ENCODE data around the gene URI1.
A peak's percentile ranks its signal among the peaks of the same experiment; 100 is the strongest.
"Not testable (repeated sequence)": the region's sequence is repeated elsewhere in the genome, so short reads cannot be mapped to it uniquely, and the experiment has no call there.

The URI1 gene

GRCh38 chr19:29942404-29943261 lies 594 bp downstream of the URI1 start:
- DNase-seq, result peak; percentile 50

- no peak for DNase-seq
These were observed 1.6 kb downstream of the URI1 start for GRCh38 chr19:29943615-29944014.

GRCh38 chr19:29944390-29945012 lies 2.5 kb downstream of the URI1 start:
- no peak for DNase-seq

- no peak for DNase-seq
These were observed 3.0 kb downstream of the URI1 start for GRCh38 chr19:29945017-29945416.

- no peak for DNase-seq
These were observed 3.4 kb downstream of the URI1 start for GRCh38 chr19:29945433-29945832.

- no peak for DNase-seq
These were observed 4.6 kb downstream of the URI1 start for GRCh38 chr19:29946645-29947044.

- no peak for DNase-seq
These were observed 5.8 kb downstream of the URI1 start for GRCh38 chr19:29947871-29948270.

GRCh38 chr19:29948759-29949470 lies 6.9 kb downstream of the URI1 start:
- DNase-seq, result not testable (repeated sequence)

GRCh38 chr19:29952177-29952576 lies 10.1 kb downstream of the URI1 start:
- peak; percentile 12 for DNase-seq

- DNase-seq, result no peak
These were observed 10.6 kb downstream of the URI1 start for GRCh38 chr19:29952646-29953045.

GRCh38 chr19:29953352-29954247 lies 11.6 kb downstream of the URI1 start:
- no peak for DNase-seq

GRCh38 chr19:29956855-29957254 lies 14.8 kb downstream of the URI1 start:
- DNase-seq, result no peak

- no peak for DNase-seq
These were observed 19.3 kb downstream of the URI1 start for GRCh38 chr19:29961311-29961710.

GRCh38 chr19:29962793-29963192 lies 20.8 kb downstream of the URI1 start:
- DNase-seq, result no peak

GRCh38 chr19:29963576-29963975 lies 21.5 kb downstream of the URI1 start:
- no peak for DNase-seq

GRCh38 chr19:29964171-29964570 lies 22.1 kb downstream of the URI1 start:
- no peak for DNase-seq

GRCh38 chr19:29965492-29965891 lies 23.5 kb downstream of the URI1 start:
- peak; percentile 77 for DNase-seq

- not testable (repeated sequence) for DNase-seq
These were observed 24.1 kb downstream of the URI1 start for GRCh38 chr19:29966142-29966541.

GRCh38 chr19:29966588-29967249 lies 24.7 kb downstream of the URI1 start:
- peak; percentile 51 for DNase-seq

GRCh38 chr19:29967623-29968022 lies 25.6 kb downstream of the URI1 start:
- DNase-seq, result peak; percentile 12

GRCh38 chr19:29969891-29970290 lies 27.9 kb downstream of the URI1 start:
- DNase-seq, result no peak

- DNase-seq, result no peak
These were observed 29.0 kb downstream of the URI1 start for GRCh38 chr19:29971002-29971401.
